GM18499 (cell line): Measurements from ENCODE around the gene FES.
"Not testable (repeated sequence)": the region's sequence is repeated elsewhere in the genome, so short reads cannot be mapped to it uniquely, and the experiment has no call there.

ENCODE experiments used
- ATAC-seq: cut with Tn5 transposase; IDR thresholded peaks from one replicate; pipeline ENCODE4 v1.9.1; 2021; ENCODE audit warnings: moderate number of reproducible peaks; ENCODE audit not compliant: insufficient read depth, unreplicated experiment

The FES gene

GRCh38 chr15:90883976-90884718 is at the start of gene FES:
FES (plus strand) TSS chr15:90884504; CDS start chr15:90885046, 542 bp downstream.
- no peak for ATAC-seq

GRCh38 chr15:90834626-90835025 is 49.7 kb upstream of the FES start:
- ATAC-seq: no peak

- ATAC-seq: no peak
These were observed 47.9 kb upstream of the FES start for GRCh38 chr15:90836296-90836871.

- no peak for ATAC-seq
These were observed 47.2 kb upstream of the FES start for GRCh38 chr15:90837094-90837493.

GRCh38 chr15:90838139-90838538 is 46.2 kb upstream of the FES start:
- ATAC-seq: no peak

- no peak for ATAC-seq
These were observed 45.8 kb upstream of the FES start for GRCh38 chr15:90838544-90838943.

- peak; percentile 75 for ATAC-seq
These were observed 44.9 kb upstream of the FES start for GRCh38 chr15:90839187-90840071.

GRCh38 chr15:90840157-90840855 is 44.0 kb upstream of the FES start:
- no peak for ATAC-seq

- no peak for ATAC-seq
These were observed 43.4 kb upstream of the FES start for GRCh38 chr15:90840954-90841353.

- no peak for ATAC-seq
These were observed 39.6 kb upstream of the FES start for GRCh38 chr15:90844696-90845095.

GRCh38 chr15:90845201-90845949 is 38.9 kb upstream of the FES start:
- peak; percentile 87 for ATAC-seq

- not testable (repeated sequence) for ATAC-seq
These were observed 34.9 kb upstream of the FES start for GRCh38 chr15:90849424-90849823.

GRCh38 chr15:90851114-90851513 is 33.2 kb upstream of the FES start:
- no peak for ATAC-seq

- no peak for ATAC-seq
These were observed 32.4 kb upstream of the FES start for GRCh38 chr15:90851940-90852339.

- ATAC-seq: no peak
These were observed 29.2 kb upstream of the FES start for GRCh38 chr15:90855139-90855538.

- ATAC-seq: no peak
These were observed 27.0 kb upstream of the FES start for GRCh38 chr15:90857337-90857736.

GRCh38 chr15:90857883-90858443 is 26.3 kb upstream of the FES start:
- ATAC-seq: no peak

GRCh38 chr15:90859234-90860131 is 24.8 kb upstream of the FES start:
- no peak for ATAC-seq

GRCh38 chr15:90860450-90860849 is 23.9 kb upstream of the FES start:
- ATAC-seq: no peak
